HCT116 (cell line): ENCODE results near the gene MBNL2.

ENCODE experiments used
- CTCF ChIP-seq, 3 experiments: fragments of 200-600 bp in 1 of 3; sonication (generic) in 1 of 3; IDR thresholded peaks in 2 of 3; conservative IDR thresholded peaks in 1 of 3; 2 replicates each; pipeline ENCODE4 v1.5.1; 2012 to 2017; ENCODE audit warnings: low read depth in 2 of 3, low read length in 2 of 3, antibody characterized with exemption in 1 of 3, borderline replicate concordance in 1 of 3, control low read depth in 1 of 3, mild to moderate bottlenecking in 1 of 3, mixed read lengths in 1 of 3, mixed run types in 1 of 3, moderate library complexity in 1 of 3; ENCODE audit not compliant: insufficient read depth in 1 of 3
- EZH2 ChIP-seq: fragments of 200-600 bp; sonication (generic); IDR thresholded peaks from 2 replicates; pipeline ENCODE4 v1.6.1; 2017; ENCODE audit warnings: antibody characterized with exemption, mixed run types
- EZH2phosphoT487 ChIP-seq: fragments of 200-600 bp; IDR thresholded peaks from 2 replicates; pipeline ENCODE4 v1.6.1; 2018; ENCODE audit warnings: antibody characterized with exemption, borderline replicate concordance
- JUND ChIP-seq: IDR thresholded peaks from 2 replicates; pipeline ENCODE4 v1.6.1; 2012
- POLR2A ChIP-seq: IDR thresholded peaks from 2 replicates; pipeline ENCODE4 v1.7.0; 2011; ENCODE audit warnings: borderline replicate concordance; ENCODE audit not compliant: insufficient read depth, insufficient read length; ENCODE audit errors: extremely low read depth
- SRF ChIP-seq: IDR thresholded peaks from 2 replicates; pipeline ENCODE4 v1.6.1; 2012; ENCODE audit warnings: low read depth
- YY1 ChIP-seq: IDR thresholded peaks from 2 replicates; pipeline ENCODE4 v1.6.1; 2011; ENCODE audit warnings: low read length, low read depth, moderate library complexity, mild to moderate bottlenecking; ENCODE audit not compliant: insufficient replicate concordance; ENCODE audit errors: extremely low read depth

DNA sequence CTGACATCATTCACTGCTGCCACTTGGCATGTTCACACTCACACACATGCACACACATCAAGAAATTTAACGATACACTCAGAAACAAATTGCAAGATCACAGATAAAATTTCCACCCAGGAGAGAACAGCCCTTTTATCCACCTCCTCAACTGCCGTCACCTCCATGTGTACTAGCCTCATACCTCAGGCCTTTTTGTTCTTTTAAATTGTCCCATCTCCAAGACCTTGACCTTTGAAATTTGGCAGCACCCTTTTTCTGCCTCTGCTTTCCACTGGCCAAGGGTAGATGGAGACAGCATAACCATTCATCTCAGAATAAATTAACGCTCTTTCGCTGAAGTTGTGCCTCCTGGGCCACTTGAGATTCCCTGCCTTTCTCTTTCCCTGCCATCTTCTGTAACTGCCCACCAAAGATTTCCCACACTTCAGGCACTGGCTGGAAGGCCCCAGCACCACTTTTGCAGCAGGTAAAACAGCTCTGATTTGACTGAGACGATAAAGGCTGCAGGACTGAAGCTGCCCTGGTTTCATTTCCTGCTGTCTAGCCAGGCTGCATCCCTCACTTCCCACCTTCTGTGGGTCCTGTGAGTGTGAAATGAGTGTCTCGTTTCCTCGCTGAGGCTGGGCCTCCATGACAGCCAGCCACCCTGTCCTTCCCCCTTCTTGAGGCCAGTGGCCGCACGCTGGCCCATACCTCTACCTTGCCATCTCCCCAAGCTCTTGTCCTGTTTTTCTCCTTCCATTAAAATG lies 39.3 kb downstream of the MBNL2 start:
- TF ChIP-seq POLR2A (no peak), CTCF (IDR thresholded peaks at IDR 0.05 in 2 of 3, conservative IDR thresholded peaks at IDR 0.05 in 1 of 3; ENCODE audit: borderline replicate concordance in 1 of 3, insufficient read depth in 1 of 3, low read depth in 2 of 3, low read length in 2 of 3) (no peak), EZH2 (no peak), EZH2phosphoT487 (no peak), JUND (no peak), SRF (no peak), YY1 (no peak)
